MCF 10A (cell line): ENCODE results near the gene TPRX2. TPM values are rescaled to one million over a fixed set of nuclear protein-coding genes. Genes with fewer than 3 reads are reported as not detected.
"Not testable (repeated sequence)": the region's sequence is repeated elsewhere in the genome, so short reads cannot be mapped to it uniquely, and the experiment has no call there.

Source experiments
- Bru-seq: library from RNA; stranded (reverse); fragments of 400-500 nt; gene quantifications from one replicate; lab custom pipeline; 2021; lab: Mats Ljungman, UMichigan
- BruChase-seq, 2 experiments: library from RNA; stranded (reverse); fragments of 400-500 nt; gene quantifications; one replicate each; lab custom pipeline; 2021; lab: Mats Ljungman, UMichigan
- BruUV-seq: library from RNA; stranded (reverse); fragments of 400-500 nt; replicated peaks from 2 replicates; lab custom pipeline; 2021; lab: Mats Ljungman, UMichigan
- CTCF ChIA-PET: fragments of 300-600 bp; sonication (Branson Sonifier 250); formaldehyde crosslinking; extraction: SDS; loops from one replicate; lab custom pipeline; 2021; ENCODE audit warnings: antibody characterized with exemption, inconsistent platforms; lab: Yijun Ruan, JAX
- POLR2A ChIA-PET: fragments of 300-600, 350-650 bp; sonication (Branson Sonifier 250); formaldehyde crosslinking; extraction: SDS; loops from one replicate; lab custom pipeline; 2020; ENCODE audit warnings: antibody characterized with exemption, inconsistent platforms; lab: Yijun Ruan, JAX
- DNase-seq: peaks from one replicate; pipeline ENCODE4 v3.0.0-alpha.2; 2018; ENCODE audit not compliant: unreplicated experiment
- H3K27ac Mint-ChIP-seq: one replicate; pipeline ENCODE4 v1.8.0; 2022; ENCODE audit warnings: mild to moderate bottlenecking, low read depth, mixed read lengths; ENCODE audit not compliant: unreplicated experiment
- H3K27me3 Mint-ChIP-seq: one replicate; pipeline ENCODE4 v1.8.0; 2022; ENCODE audit warnings: mixed read lengths; ENCODE audit not compliant: insufficient read depth, unreplicated experiment
- H3K36me3 Mint-ChIP-seq: one replicate; pipeline ENCODE4 v1.8.0; 2022; ENCODE audit warnings: mild to moderate bottlenecking, moderate library complexity, mixed read lengths; ENCODE audit not compliant: insufficient read depth, unreplicated experiment
- H3K4me1 Mint-ChIP-seq: one replicate; pipeline ENCODE4 v1.8.0; 2022; ENCODE audit warnings: mixed read lengths; ENCODE audit not compliant: insufficient read depth, unreplicated experiment
- H3K4me3 Mint-ChIP-seq: one replicate; pipeline ENCODE4 v1.8.0; 2022; ENCODE audit warnings: mild to moderate bottlenecking, moderate library complexity, mixed read lengths; ENCODE audit not compliant: unreplicated experiment
- H3K9me3 Mint-ChIP-seq: one replicate; pipeline ENCODE4 v1.8.0; 2022; ENCODE audit warnings: mixed read lengths; ENCODE audit not compliant: unreplicated experiment
- intact Hi-C: fragments of 100-400 bp; cut with micrococcal nuclease; formaldehyde crosslinking; loops from 2 replicates; pipeline ENCODE4 v1.14.1; 2022
- long read RNA-seq: library from polyadenylated mRNA; stranded (forward); transcript quantifications from one replicate; pipeline ENCODE4 v2.0.0, GENCODE V29; 2022
- total RNA-seq: library from RNA; stranded (reverse); gene quantifications from 2 replicates; pipeline ENCODE4 v1.2.3, GENCODE V29; 2022
- TF ChIP-seq, protein P1 (sequence below): fragments of 200-600 bp; IDR thresholded peaks from one replicate; pipeline ENCODE4 v1.8.0; 2022; ENCODE audit warnings: antibody characterized with exemption, mild to moderate bottlenecking; ENCODE audit not compliant: unreplicated experiment

TPRX2 gene, protein sequence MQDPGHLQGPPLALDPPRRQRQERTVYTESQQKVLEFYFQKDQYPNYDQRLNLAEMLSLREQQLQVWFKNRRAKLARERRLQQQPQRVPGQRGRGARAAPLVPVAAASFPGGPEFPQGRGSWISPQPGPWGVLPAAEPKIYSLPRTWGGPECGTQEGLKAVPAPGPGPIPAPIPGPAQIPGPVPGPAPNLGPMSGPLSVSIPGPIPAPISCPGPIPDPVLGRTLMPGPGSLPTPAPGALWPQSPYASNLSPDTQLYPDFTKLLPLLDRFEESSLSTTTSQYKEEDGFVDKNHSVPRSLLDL
- not detected in 2 replicates for total RNA-seq
- Bru-seq, nascent RNA = not detected
- not detected for BruChase-seq, experiment 1, labeled RNA remaining after a 6-hour chase
- BruChase-seq, experiment 2, labeled RNA remaining after a 2-hour chase = not detected
- long read RNA-seq = 0 reads

DNA sequence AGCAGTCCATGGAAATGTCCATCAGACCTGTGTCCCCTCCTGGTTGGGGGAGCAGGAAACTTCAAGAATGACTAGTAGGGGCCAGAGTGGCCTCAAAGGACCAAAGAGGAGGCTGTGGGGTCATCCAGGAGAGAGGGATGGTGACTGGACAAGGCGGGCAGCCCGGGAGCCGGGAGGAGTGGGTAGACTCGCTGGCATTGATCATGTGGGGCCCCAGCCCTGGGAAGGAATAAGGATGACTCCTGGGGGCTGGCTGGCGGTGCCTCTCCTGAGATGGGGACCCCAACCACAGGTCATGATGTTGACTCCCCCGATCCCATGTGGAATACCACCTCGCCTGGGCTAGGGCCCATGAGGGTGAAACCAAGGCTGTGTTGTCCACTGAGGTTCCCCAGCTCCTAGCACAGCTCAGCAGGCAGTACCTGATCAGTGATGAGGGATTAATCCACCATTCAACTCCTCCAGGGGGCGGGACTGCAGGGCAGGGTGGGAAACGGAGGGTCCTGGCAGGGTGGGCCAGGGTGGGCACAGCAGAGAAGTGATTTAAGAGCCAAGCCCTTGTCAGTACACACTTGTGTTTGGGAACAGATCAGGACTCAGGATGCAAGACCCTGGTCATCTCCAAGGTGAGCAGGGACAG is at the start of gene TPRX2:
TSS of gene TPRX2 (plus strand) at position 590 of the 640 bp plus-strand sequence. CDS start at position 602, 12 bp downstream.
- BruUV-seq, H3K9me3 Mint-ChIP-seq, H3K36me3 Mint-ChIP-seq, H3K4me1 Mint-ChIP-seq, DNase-seq, intact Hi-C loops, POLR2A ChIA-PET, H3K27ac Mint-ChIP-seq, H3K4me3 Mint-ChIP-seq, H3K27me3 Mint-ChIP-seq: not testable (repeated sequence)
- CTCF ChIA-PET = interaction anchor here (1.1 to 1.5 kb wide), 2 partner anchors 10 to 69 kb away, joined by 3 read pairs; no protein-coding TSS in a partner anchor

DNA sequence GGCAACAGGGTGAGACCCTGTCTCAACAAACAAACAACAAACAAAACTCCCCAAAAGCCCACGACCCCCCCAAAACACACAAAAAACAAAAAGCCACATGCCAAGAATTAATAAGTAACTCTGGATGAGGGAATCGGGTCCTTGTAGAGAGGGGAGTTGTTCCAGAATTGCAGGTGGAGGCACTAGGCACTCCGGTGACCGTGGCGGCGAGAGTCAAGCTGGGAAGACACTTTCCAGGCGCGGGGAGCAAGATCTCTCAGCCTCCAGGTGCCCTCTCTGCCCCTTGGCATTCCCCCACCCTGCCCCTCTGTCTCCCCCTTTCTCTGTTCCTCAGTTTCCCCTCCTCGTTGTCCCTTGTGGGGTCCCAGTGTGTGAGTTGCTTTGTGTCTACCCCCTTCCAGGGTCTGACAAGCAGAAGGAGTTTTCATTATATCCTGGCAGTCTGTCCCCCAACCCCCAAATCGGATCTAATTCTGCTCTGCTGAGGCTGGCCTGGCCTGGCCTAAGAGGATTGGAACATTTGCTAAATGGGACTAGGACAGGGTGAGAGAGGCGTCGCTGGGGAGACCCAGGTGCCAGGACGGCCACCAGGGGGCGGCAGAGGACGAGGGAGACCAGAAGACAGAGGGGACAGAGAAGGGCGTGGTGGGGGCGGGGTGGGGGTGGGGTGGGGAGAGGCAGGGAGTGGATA is 45.6 kb upstream of the TPRX2 start:
- TF ChIP-seq, protein P1, sequence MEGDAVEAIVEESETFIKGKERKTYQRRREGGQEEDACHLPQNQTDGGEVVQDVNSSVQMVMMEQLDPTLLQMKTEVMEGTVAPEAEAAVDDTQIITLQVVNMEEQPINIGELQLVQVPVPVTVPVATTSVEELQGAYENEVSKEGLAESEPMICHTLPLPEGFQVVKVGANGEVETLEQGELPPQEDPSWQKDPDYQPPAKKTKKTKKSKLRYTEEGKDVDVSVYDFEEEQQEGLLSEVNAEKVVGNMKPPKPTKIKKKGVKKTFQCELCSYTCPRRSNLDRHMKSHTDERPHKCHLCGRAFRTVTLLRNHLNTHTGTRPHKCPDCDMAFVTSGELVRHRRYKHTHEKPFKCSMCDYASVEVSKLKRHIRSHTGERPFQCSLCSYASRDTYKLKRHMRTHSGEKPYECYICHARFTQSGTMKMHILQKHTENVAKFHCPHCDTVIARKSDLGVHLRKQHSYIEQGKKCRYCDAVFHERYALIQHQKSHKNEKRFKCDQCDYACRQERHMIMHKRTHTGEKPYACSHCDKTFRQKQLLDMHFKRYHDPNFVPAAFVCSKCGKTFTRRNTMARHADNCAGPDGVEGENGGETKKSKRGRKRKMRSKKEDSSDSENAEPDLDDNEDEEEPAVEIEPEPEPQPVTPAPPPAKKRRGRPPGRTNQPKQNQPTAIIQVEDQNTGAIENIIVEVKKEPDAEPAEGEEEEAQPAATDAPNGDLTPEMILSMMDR = peak; percentile 48
- no peak overlapping the region for H3K27ac Mint-ChIP-seq
- H3K27me3 Mint-ChIP-seq = peaks cover 8% of the 10 kb centered on the region
- intact Hi-C loops = no loop called here
- DNase-seq = peak; percentile 81
- POLR2A ChIA-PET = no interaction called here
- BruUV-seq = no TSS peak
- no peaks in the 10 kb centered on the region for H3K36me3 Mint-ChIP-seq
- no peaks in the 10 kb centered on the region for H3K4me1 Mint-ChIP-seq
- CTCF ChIA-PET = interaction anchor here (0.5 to 1.2 kb wide), 3 partner anchors 22 to 81 kb away, joined by 3 to 5 read pairs (median 3); no protein-coding TSS in a partner anchor
- no peak overlapping the region for H3K4me3 Mint-ChIP-seq
- H3K9me3 Mint-ChIP-seq = no peaks in the 10 kb centered on the region

DNA sequence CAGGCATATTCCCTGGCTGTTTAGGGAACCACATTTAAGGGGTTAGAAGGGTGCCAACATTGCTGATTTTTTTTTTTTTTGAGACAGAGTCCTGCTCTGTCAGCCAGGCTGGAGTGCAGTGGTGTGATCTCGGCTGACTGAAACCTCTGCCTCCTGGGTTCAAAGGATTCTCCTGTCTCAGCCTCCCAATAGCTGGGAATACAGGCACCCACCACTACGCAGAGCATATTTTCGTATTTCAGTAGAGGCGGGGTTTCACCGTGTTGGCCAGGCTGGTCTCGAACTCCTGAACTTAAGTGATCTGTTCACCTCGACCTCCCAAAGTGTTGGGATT is 45.1 kb upstream of the TPRX2 start:
- no TSS peak for BruUV-seq
- CTCF ChIA-PET = interaction anchor here (0.7 to 1.2 kb wide), 7 partner anchors 9 to 391 kb away, joined by 3 to 5 read pairs (median 3); no protein-coding TSS in a partner anchor
- intact Hi-C loops = no loop called here
- H3K9me3 Mint-ChIP-seq = no peaks in the 10 kb centered on the region
- no peak overlapping the region for H3K4me3 Mint-ChIP-seq
- DNase-seq = no peak
- peaks cover 13% of the 10 kb centered on the region for H3K27me3 Mint-ChIP-seq
- no peaks in the 10 kb centered on the region for H3K36me3 Mint-ChIP-seq
- H3K4me1 Mint-ChIP-seq = no peaks in the 10 kb centered on the region
- no peak overlapping the region for H3K27ac Mint-ChIP-seq
- POLR2A ChIA-PET = no interaction called here
- TF ChIP-seq, protein P1 = no peak

DNA sequence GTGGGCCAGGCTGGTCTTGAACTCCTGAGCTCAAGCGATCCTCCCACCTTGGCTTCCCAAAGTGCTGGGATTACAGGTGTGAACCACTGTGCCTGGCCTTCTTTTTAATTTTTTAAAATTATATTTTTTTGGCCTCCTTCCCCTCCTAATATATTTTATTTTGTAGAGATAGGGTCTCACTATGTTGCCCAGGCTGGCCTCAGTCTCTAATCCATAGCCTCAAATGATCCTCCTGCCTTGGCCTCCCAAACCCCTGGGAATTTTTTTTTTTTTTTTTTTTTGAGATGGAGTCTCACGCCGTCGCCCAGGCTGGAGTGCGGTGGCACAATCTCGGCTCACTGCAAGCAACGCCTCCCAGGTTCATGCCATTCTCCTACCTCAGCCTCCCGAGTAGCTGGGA is 42.8 kb upstream of the TPRX2 start:
- BruUV-seq, DNase-seq, intact Hi-C loops, H3K36me3 Mint-ChIP-seq, H3K4me1 Mint-ChIP-seq, H3K27ac Mint-ChIP-seq, H3K9me3 Mint-ChIP-seq, CTCF ChIA-PET, H3K4me3 Mint-ChIP-seq: not testable (repeated sequence)
- POLR2A ChIA-PET = interaction anchor here (0.7 kb wide), 1 partner anchor 24 kb away, joined by 3 read pairs; no protein-coding TSS in a partner anchor
- peaks cover 36% of the 10 kb centered on the region for H3K27me3 Mint-ChIP-seq

DNA sequence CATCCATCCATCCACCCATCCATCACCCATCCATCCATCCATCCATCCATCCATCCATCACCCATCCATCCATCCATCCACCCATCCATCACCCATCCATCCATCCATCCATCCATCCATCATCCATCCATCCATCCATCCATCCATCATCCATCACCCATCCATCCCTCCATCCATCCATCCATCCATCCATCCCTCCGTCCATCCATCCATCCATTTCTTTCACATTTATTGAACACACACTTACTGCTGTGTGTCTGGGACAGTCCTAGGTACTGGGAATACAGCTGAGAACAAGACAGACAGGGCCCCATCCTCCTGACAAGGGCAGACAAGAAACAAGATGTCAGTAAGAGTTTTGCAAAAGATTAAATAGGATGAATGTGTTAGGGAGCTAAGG is 40.8 kb upstream of the TPRX2 start:
- H3K36me3 Mint-ChIP-seq, H3K4me3 Mint-ChIP-seq, CTCF ChIA-PET, H3K9me3 Mint-ChIP-seq, H3K27ac Mint-ChIP-seq, H3K4me1 Mint-ChIP-seq, intact Hi-C loops, DNase-seq, POLR2A ChIA-PET, BruUV-seq: not testable (repeated sequence)
- H3K27me3 Mint-ChIP-seq = peaks cover 40% of the 10 kb centered on the region
